H9 (cell line): ENCODE results near the gene CDH6. TPM values are rescaled to one million over a fixed set of nuclear protein-coding genes. Genes with fewer than 3 reads are reported as not detected.

Experiments
- DNase-seq: peaks from one replicate; pipeline ENCODE4 v3.0.0-alpha.2; 2017
- H2AFZ ChIP-seq: one replicate; pipeline ENCODE4 v1.6.1; 2013; ENCODE audit warnings: mild to moderate bottlenecking, low read length, control low read depth, moderate library complexity
- H2AK5ac ChIP-seq: 2 replicates; pipeline ENCODE4 v1.6.1; 2013; ENCODE audit warnings: low read length, control low read depth, mixed read lengths; ENCODE audit not compliant: insufficient read length
- H2BK120ac ChIP-seq: one replicate; pipeline ENCODE4 v1.6.1; 2013; ENCODE audit warnings: low read depth, mild to moderate bottlenecking, low read length, control low read depth, inconsistent platforms; ENCODE audit not compliant: poor library complexity, severe bottlenecking
- H2BK12ac ChIP-seq: 2 replicates; pipeline ENCODE4 v1.6.1; 2013; ENCODE audit warnings: low read length, control low read depth, mixed read lengths, low read depth; ENCODE audit not compliant: insufficient read length
- H2BK15ac ChIP-seq: 2 replicates; pipeline ENCODE4 v1.6.1; 2013; ENCODE audit warnings: low read depth, low read length, control low read depth
- H2BK20ac ChIP-seq: one replicate; pipeline ENCODE4 v1.6.1; 2013; ENCODE audit warnings: low read depth, mild to moderate bottlenecking, low read length, control low read depth, inconsistent platforms; ENCODE audit not compliant: poor library complexity, severe bottlenecking
- H2BK5ac ChIP-seq: 2 replicates; pipeline ENCODE4 v1.6.1; 2013; ENCODE audit warnings: low read length, control low read depth, mixed read lengths; ENCODE audit not compliant: insufficient read length
- H3K14ac ChIP-seq: 2 replicates; pipeline ENCODE4 v1.6.1; 2013; ENCODE audit warnings: low read length, control low read depth; ENCODE audit not compliant: insufficient read depth
- H3K18ac ChIP-seq: 2 replicates; pipeline ENCODE4 v1.6.1; 2013; ENCODE audit warnings: low read depth, mild to moderate bottlenecking, mixed read lengths, low read length, control low read depth; ENCODE audit not compliant: insufficient read length
- H3K23ac ChIP-seq: 2 replicates; pipeline ENCODE4 v1.6.1; 2013; ENCODE audit warnings: low read length, control low read depth, mixed read lengths, low read depth; ENCODE audit not compliant: insufficient read length
- H3K23me2 ChIP-seq: 2 replicates; pipeline ENCODE4 v1.6.1; 2013; ENCODE audit warnings: low read depth, mild to moderate bottlenecking, mixed read lengths, low read length, control low read depth; ENCODE audit not compliant: insufficient read length, poor library complexity, severe bottlenecking
- H3K27ac ChIP-seq: 2 replicates; pipeline ENCODE4 v1.5.1; 2013; ENCODE audit warnings: low read length, control low read depth, mixed read lengths, low read depth; ENCODE audit not compliant: insufficient read length
- H3K27me3 ChIP-seq: 2 replicates; pipeline ENCODE4 v1.6.1; 2013; ENCODE audit warnings: low read length, control low read depth, inconsistent platforms; ENCODE audit not compliant: insufficient read depth
- H3K4ac ChIP-seq: 2 replicates; pipeline ENCODE4 v1.6.1; 2013; ENCODE audit warnings: low read depth, mild to moderate bottlenecking, control low read depth, inconsistent platforms, low read length, moderate library complexity
- H3K4me1 ChIP-seq: 2 replicates; pipeline ENCODE4 v1.6.1; 2013; ENCODE audit warnings: low read length, control low read depth, inconsistent platforms; ENCODE audit not compliant: insufficient read depth
- H3K4me2 ChIP-seq: 2 replicates; pipeline ENCODE4 v1.6.1; 2013; ENCODE audit warnings: low read length, control low read depth, mixed read lengths; ENCODE audit not compliant: insufficient read length, insufficient read depth
- H3K56ac ChIP-seq: 2 replicates; pipeline ENCODE4 v1.6.1; 2013; ENCODE audit warnings: low read depth, mild to moderate bottlenecking, mixed read lengths, low read length, control low read depth; ENCODE audit not compliant: insufficient read length
- H3K79me1 ChIP-seq: 2 replicates; pipeline ENCODE4 v1.6.1; 2013; ENCODE audit warnings: low read depth, mild to moderate bottlenecking, moderate library complexity, low read length, control low read depth, inconsistent platforms; ENCODE audit not compliant: insufficient read depth, poor library complexity, severe bottlenecking
- H3K79me2 ChIP-seq: 2 replicates; pipeline ENCODE4 v1.6.1; 2013; ENCODE audit warnings: low read length, control low read depth, inconsistent platforms; ENCODE audit not compliant: insufficient read depth
- H3K9ac ChIP-seq: 2 replicates; pipeline ENCODE4 v1.6.1; 2013; ENCODE audit warnings: low read length, control low read depth, mixed read lengths; ENCODE audit not compliant: insufficient read length; ENCODE audit errors: extremely low read depth
- H3K9me3 ChIP-seq: one replicate; pipeline ENCODE4 v1.6.1; 2013; ENCODE audit warnings: low read depth, low read length, inconsistent platforms; ENCODE audit not compliant: control insufficient read depth
- H3T11ph ChIP-seq: one replicate; pipeline ENCODE4 v1.6.1; 2013; ENCODE audit warnings: mild to moderate bottlenecking, low read length, control low read depth, inconsistent platforms
- H4K20me1 ChIP-seq: one replicate; pipeline ENCODE4 v1.6.1; 2013; ENCODE audit not compliant: control insufficient read depth, insufficient read length, insufficient read depth
- H4K5ac ChIP-seq: 2 replicates; pipeline ENCODE4 v1.6.1; 2013; ENCODE audit warnings: low read depth, mild to moderate bottlenecking, mixed read lengths, low read length, control low read depth; ENCODE audit not compliant: insufficient read length
- H4K8ac ChIP-seq: replicated peaks from 2 replicates; pipeline ENCODE4 v1.6.1; 2013; ENCODE audit warnings: low read length, control low read depth, mixed read lengths, low read depth; ENCODE audit not compliant: insufficient read length
- H4K91ac ChIP-seq: 2 replicates; pipeline ENCODE4 v1.6.1; 2013; ENCODE audit warnings: low read depth, mild to moderate bottlenecking, moderate library complexity, mixed read lengths, low read length, control low read depth; ENCODE audit not compliant: insufficient read length
- H3K27ac Mint-ChIP-seq, 3 experiments: 2 replicates in 2 of 3; 3 replicates in 1 of 3; pipeline ENCODE4 v1.8.0; 2020 to 2021; ENCODE audit warnings: mixed read lengths in 3 of 3, mild to moderate bottlenecking in 1 of 3, moderate library complexity in 1 of 3
- H3K27me3 Mint-ChIP-seq: 2 replicates; pipeline ENCODE4 v1.8.0; 2021; ENCODE audit warnings: low read depth, mild to moderate bottlenecking, moderate library complexity, mixed read lengths
- H3K36me3 Mint-ChIP-seq, 3 experiments: 2 replicates in 2 of 3; 3 replicates in 1 of 3; pipeline ENCODE4 v1.8.0; 2020 to 2021; ENCODE audit warnings: low read depth in 3 of 3, mixed read lengths in 3 of 3; ENCODE audit not compliant: insufficient read depth in 1 of 3
- H3K4me1 Mint-ChIP-seq, 2 experiments: 2 replicates each; pipeline ENCODE4 v1.8.0; 2020; ENCODE audit warnings: mixed read lengths in 2 of 2
- H3K4me3 Mint-ChIP-seq, 2 experiments: 2 replicates in 1 of 2; 3 replicates in 1 of 2; pipeline ENCODE4 v1.8.0; 2020 to 2021; ENCODE audit warnings: mild to moderate bottlenecking in 2 of 2, mixed read lengths in 2 of 2, moderate library complexity in 1 of 2
- H3K9me3 Mint-ChIP-seq, 2 experiments: 2 replicates in 1 of 2; 3 replicates in 1 of 2; pipeline ENCODE4 v1.8.0; 2020; ENCODE audit warnings: mild to moderate bottlenecking in 2 of 2, mixed read lengths in 2 of 2, moderate library complexity in 1 of 2
- CTCF ChIP-seq: fragments of 200-600 bp; sonication (generic); conservative IDR thresholded peaks from 3 replicates; pipeline ENCODE4 v1.8.0; 2021; ENCODE audit warnings: antibody characterized with exemption, mild to moderate bottlenecking
- WGBS: extraction: QIAGEN DNeasy Blood & Tissue Kit; methylation state at CpG from one replicate; pipeline ENCODE4 v1.1.7; 2013; ENCODE audit warnings: missing lambda C conversion rate, low lambda C conversion rate, mixed read lengths; ENCODE audit not compliant: insufficient read length; ENCODE audit errors: extremely low coverage; 5-methylcytosine and 5-hydroxymethylcytosine counted together
- total RNA-seq: library from RNA; stranded (reverse); gene quantifications from 2 replicates; pipeline ENCODE4 v1.2.1, GENCODE V29; 2021

The CDH6 gene
- total RNA-seq, 1 experiment from 2014 or later: 11.7 TPM

GRCh38 chr5:31193116-31193515, 370 bp upstream of the CDH6 start:
- H4K91ac ChIP-seq: no peak overlapping the region
- H3K18ac ChIP-seq: no peak overlapping the region
- no peak overlapping the region for H2BK20ac ChIP-seq
- no peaks in the 10 kb centered on the region for H3K79me2 ChIP-seq
- no peak overlapping the region for H3K27ac ChIP-seq
- Mint-ChIP-seq H3K27ac (no peak overlapping the region), H3K9me3 (no peaks in the 10 kb centered on the region), H3K36me3 (no peaks in the 10 kb centered on the region), H3K4me3 (peak overlapping the region; percentile 74 to 76), H3K4me1 (peaks cover 26 to 28% of the 10 kb centered on the region in 2 experiments), H3K27me3 (peaks cover 48% of the 10 kb centered on the region)
- H3K9ac ChIP-seq: no peak overlapping the region
- no peaks in the 10 kb centered on the region for H4K20me1 ChIP-seq
- no peak overlapping the region for H4K5ac ChIP-seq
- no peaks in the 10 kb centered on the region for H3K79me1 ChIP-seq
- no peak overlapping the region for H3K4ac ChIP-seq
- H2BK5ac ChIP-seq: no peak overlapping the region
- no peak overlapping the region for H4K8ac ChIP-seq
- no peak for DNase-seq
- no peak overlapping the region for H3K23ac ChIP-seq
- no peak overlapping the region for H2BK120ac ChIP-seq
- peaks cover 23% of the 10 kb centered on the region for H3K27me3 ChIP-seq
- WGBS: no CpG with 5 or more reads among the region's 10 CpGs
- no peak overlapping the region for H2AK5ac ChIP-seq
- H2BK15ac ChIP-seq: no peak overlapping the region
- no peak overlapping the region for H2AFZ ChIP-seq
- no peak overlapping the region for H3T11ph ChIP-seq
- no peak overlapping the region for H3K14ac ChIP-seq
- no peak overlapping the region for H2BK12ac ChIP-seq
- no peak overlapping the region for H3K56ac ChIP-seq
- H3K23me2 ChIP-seq: peaks cover 9% of the 10 kb centered on the region
- H3K4me1 ChIP-seq: no peaks in the 10 kb centered on the region; the same call in 1 of the 2 replicates
- no peaks in the 10 kb centered on the region for H3K9me3 ChIP-seq
- TF ChIP-seq CTCF: no peak
- peak overlapping the region; percentile 82 for H3K4me2 ChIP-seq
